WTC11 (cell line): ENCODE data around the gene HPSE2. TPM values are rescaled to one million over a fixed set of nuclear protein-coding genes. Genes with fewer than 3 reads are reported as not detected.

ENCODE experiments used
- ATAC-seq: fragments of 200-7000 bp; cut with Tn5 transposase; 2 replicates; pipeline ENCODE4 v1.10.0; 2021; ENCODE audit warnings: mild to moderate bottlenecking, moderate library complexity
- CTCF ChIA-PET: fragments of 300-600 bp; sonication (Branson Sonifier 250); formaldehyde crosslinking; loops from one replicate; lab custom pipeline; 2021; ENCODE audit warnings: antibody characterized with exemption; lab: Charles Lee
- POLR2A ChIA-PET: fragments of 350-600 bp; sonication (Branson Sonifier 250); formaldehyde crosslinking; loops from one replicate; lab custom pipeline; 2021; ENCODE audit warnings: antibody characterized with exemption; lab: Charles Lee
- DNase-seq: peaks from one replicate; pipeline ENCODE4 v3.0.0; 2021; ENCODE audit warnings: low spot score
- H3K27ac Mint-ChIP-seq: 2 replicates; pipeline ENCODE4 v1.8.0; 2021; ENCODE audit warnings: mixed read lengths
- H3K27me3 Mint-ChIP-seq: 2 replicates; pipeline ENCODE4 v1.8.0; 2021; ENCODE audit warnings: low read depth, mild to moderate bottlenecking, moderate library complexity, mixed read lengths
- H3K36me3 Mint-ChIP-seq: 2 replicates; pipeline ENCODE4 v1.8.0; 2021; ENCODE audit warnings: mixed read lengths
- H3K4me1 Mint-ChIP-seq: 2 replicates; pipeline ENCODE4 v1.8.0; 2022; ENCODE audit warnings: mixed read lengths
- H3K4me3 Mint-ChIP-seq: 2 replicates; pipeline ENCODE4 v1.8.0; 2021; ENCODE audit warnings: mild to moderate bottlenecking, moderate library complexity, mixed read lengths
- H3K9me3 Mint-ChIP-seq: 2 replicates; pipeline ENCODE4 v1.8.0; 2021; ENCODE audit warnings: mixed read lengths
- CREB1 ChIP-seq: sonication (generic); formaldehyde crosslinking; IDR thresholded peaks from 2 replicates; pipeline ENCODE4 v1.8.0; 2023; ENCODE audit warnings: mild to moderate bottlenecking, missing genetic modification reagents
- GRHL2 ChIP-seq: fragments of 250-450 bp; sonication (Bioruptor Pico); IDR thresholded peaks from 2 replicates; pipeline ENCODE4 v1.8.0; 2022; ENCODE audit warnings: mild to moderate bottlenecking, moderate library complexity; ENCODE audit not compliant: insufficient replicate concordance, severe bottlenecking
- JAZF1 ChIP-seq: fragments of 250-450 bp; sonication (Bioruptor Pico); IDR thresholded peaks from 2 replicates; pipeline ENCODE4 v1.9.0; 2021; ENCODE audit warnings: moderate library complexity, mild to moderate bottlenecking, inconsistent platforms
- JUN ChIP-seq: sonication (generic); formaldehyde crosslinking; IDR thresholded peaks from 2 replicates; pipeline ENCODE4 v1.8.0; 2023; ENCODE audit warnings: mild to moderate bottlenecking, missing genetic modification reagents
- MXD4 ChIP-seq: fragments of 250-450 bp; sonication (Bioruptor Pico); IDR thresholded peaks from 2 replicates; pipeline ENCODE4 v1.8.0; 2021; ENCODE audit warnings: mild to moderate bottlenecking, moderate library complexity, borderline replicate concordance
- NFATC4 ChIP-seq: fragments of 250-450 bp; sonication (Bioruptor Pico); IDR thresholded peaks from 2 replicates; pipeline ENCODE4 v1.9.0; 2021; ENCODE audit warnings: mild to moderate bottlenecking
- PRRX2 ChIP-seq: fragments of 250-450 bp; sonication (Bioruptor Pico); IDR thresholded peaks from 2 replicates; pipeline ENCODE4 v1.8.0; 2021; ENCODE audit warnings: mild to moderate bottlenecking
- SMAD3 ChIP-seq: sonication (generic); formaldehyde crosslinking; IDR thresholded peaks from 2 replicates; pipeline ENCODE4 v1.8.0; 2022; ENCODE audit warnings: missing genetic modification reagents, mild to moderate bottlenecking, borderline replicate concordance
- SP1 ChIP-seq: sonication (generic); formaldehyde crosslinking; conservative IDR thresholded peaks from 2 replicates; pipeline ENCODE4 v1.8.1; 2022; ENCODE audit warnings: missing genetic modification reagents
- ZNF396 ChIP-seq: fragments of 250-450 bp; sonication (Bioruptor Pico); IDR thresholded peaks from 2 replicates; pipeline ENCODE4 v1.8.0; 2021; ENCODE audit warnings: mild to moderate bottlenecking, moderate library complexity, borderline replicate concordance
- ZNF416 ChIP-seq: fragments of 250-450 bp; sonication (Bioruptor Pico); IDR thresholded peaks from 2 replicates; pipeline ENCODE4 v1.9.0; 2021; ENCODE audit warnings: mild to moderate bottlenecking, inconsistent platforms
- total RNA-seq: library from RNA; stranded (reverse); gene quantifications from 3 replicates; pipeline ENCODE4 v1.2.3, GENCODE V29; 2021
- TF ChIP-seq, protein P1 (sequence below): sonication (generic); formaldehyde crosslinking; IDR thresholded peaks from 2 replicates; pipeline ENCODE4 v1.8.1; 2023; ENCODE audit warnings: mild to moderate bottlenecking, missing genetic modification reagents, moderate library complexity
- TF ChIP-seq, protein P2 (sequence below): fragments of 250-450 bp; sonication (Bioruptor Pico); IDR thresholded peaks from 2 replicates; pipeline ENCODE4 v2.1.2; 2022; ENCODE audit warnings: mild to moderate bottlenecking, moderate library complexity
- TF ChIP-seq, protein P3 (sequence below): sonication (generic); formaldehyde crosslinking; conservative IDR thresholded peaks from 2 replicates; pipeline ENCODE4 v1.8.1; 2022; ENCODE audit warnings: mild to moderate bottlenecking, missing genetic modification reagents
- TF ChIP-seq, protein P4 (sequence below): sonication (generic); formaldehyde crosslinking; conservative IDR thresholded peaks from 2 replicates; pipeline ENCODE4 v1.8.1; 2023; ENCODE audit warnings: mild to moderate bottlenecking, low read depth, missing genetic modification reagents, moderate library complexity
- TF ChIP-seq, protein P5 (sequence below): sonication (generic); formaldehyde crosslinking; IDR thresholded peaks from 2 replicates; pipeline ENCODE4 v1.8.1; 2023; ENCODE audit warnings: mild to moderate bottlenecking, missing genetic modification reagents
- TF ChIP-seq, protein P6 (sequence below): fragments of 250-450 bp; sonication (Bioruptor Pico); IDR thresholded peaks from 2 replicates; pipeline ENCODE4 v1.9.0; 2021; ENCODE audit warnings: moderate library complexity, mild to moderate bottlenecking, inconsistent platforms, borderline replicate concordance

The HPSE2 gene
- total RNA-seq, 1 experiment from 2014 or later: 0.66 TPM

DNA sequence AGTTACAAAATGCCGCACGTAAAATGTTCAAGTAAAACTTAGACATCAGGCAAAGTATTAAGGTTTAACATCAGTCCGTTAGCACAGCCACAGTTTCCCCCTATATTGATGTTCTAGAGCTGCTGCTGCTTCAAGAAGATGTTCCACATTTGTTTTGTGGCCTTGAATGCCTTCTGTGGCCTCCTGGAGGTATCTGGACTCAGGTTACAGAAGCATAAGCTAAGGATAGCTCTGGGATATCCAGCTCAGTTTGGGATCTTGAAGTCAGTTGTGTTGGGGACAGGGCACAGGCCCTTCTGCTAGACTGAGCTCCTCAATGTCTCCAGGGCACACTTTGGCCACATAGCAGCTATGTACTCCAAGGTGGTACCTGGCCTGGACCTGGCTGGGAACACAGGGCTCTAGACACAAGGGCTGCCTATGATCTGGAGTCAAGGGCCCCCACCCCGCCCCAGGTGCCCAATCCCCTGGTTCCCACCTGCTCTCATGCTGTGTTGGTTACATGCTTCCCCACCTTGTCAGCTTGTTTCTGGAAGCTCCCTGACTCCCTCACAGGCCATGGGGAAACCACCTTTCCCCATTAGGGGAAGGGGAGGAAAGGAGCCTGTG lies 825.4 kb downstream of the HPSE2 start:
- ChIA-PET POLR2A (no interaction called here), CTCF (interaction anchor here (0.7 to 3.1 kb wide), 2 partner anchors 14 to 101 kb away, joined by 3 to 23 read pairs; no protein-coding TSS in a partner anchor)
- H3K4me1 Mint-ChIP-seq: peaks cover 9% of the 10 kb centered on the region
- H3K36me3 Mint-ChIP-seq: no peaks in the 10 kb centered on the region
- H3K27me3 Mint-ChIP-seq: no peaks in the 10 kb centered on the region
- TF ChIP-seq GRHL2 (CRISPR knock-in tag) (no peak), ZNF396 (CRISPR knock-in tag) (no peak), MXD4 (CRISPR knock-in tag) (no peak), SMAD3 (CRISPR knock-in tag) (no peak), SP1 (CRISPR knock-in tag) (no peak), JUN (CRISPR knock-in tag) (no peak), JAZF1 (CRISPR knock-in tag) (no peak), PRRX2 (no peak), ZNF416 (CRISPR knock-in tag) (no peak), NFATC4 (CRISPR knock-in tag) (no peak)
- TF ChIP-seq, protein P1, sequence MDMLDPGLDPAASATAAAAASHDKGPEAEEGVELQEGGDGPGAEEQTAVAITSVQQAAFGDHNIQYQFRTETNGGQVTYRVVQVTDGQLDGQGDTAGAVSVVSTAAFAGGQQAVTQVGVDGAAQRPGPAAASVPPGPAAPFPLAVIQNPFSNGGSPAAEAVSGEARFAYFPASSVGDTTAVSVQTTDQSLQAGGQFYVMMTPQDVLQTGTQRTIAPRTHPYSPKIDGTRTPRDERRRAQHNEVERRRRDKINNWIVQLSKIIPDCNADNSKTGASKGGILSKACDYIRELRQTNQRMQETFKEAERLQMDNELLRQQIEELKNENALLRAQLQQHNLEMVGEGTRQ (CRISPR knock-in tag): no peak
- TF ChIP-seq, protein P2, sequence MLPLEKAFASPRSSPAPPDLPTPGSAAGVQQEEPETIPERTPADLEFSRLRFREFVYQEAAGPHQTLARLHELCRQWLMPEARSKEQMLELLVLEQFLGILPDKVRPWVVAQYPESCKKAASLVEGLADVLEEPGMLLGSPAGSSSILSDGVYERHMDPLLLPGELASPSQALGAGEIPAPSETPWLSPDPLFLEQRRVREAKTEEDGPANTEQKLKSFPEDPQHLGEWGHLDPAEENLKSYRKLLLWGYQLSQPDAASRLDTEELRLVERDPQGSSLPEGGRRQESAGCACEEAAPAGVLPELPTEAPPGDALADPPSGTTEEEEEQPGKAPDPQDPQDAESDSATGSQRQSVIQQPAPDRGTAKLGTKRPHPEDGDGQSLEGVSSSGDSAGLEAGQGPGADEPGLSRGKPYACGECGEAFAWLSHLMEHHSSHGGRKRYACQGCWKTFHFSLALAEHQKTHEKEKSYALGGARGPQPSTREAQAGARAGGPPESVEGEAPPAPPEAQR (CRISPR knock-in tag): no peak
- TF ChIP-seq, protein P3, sequence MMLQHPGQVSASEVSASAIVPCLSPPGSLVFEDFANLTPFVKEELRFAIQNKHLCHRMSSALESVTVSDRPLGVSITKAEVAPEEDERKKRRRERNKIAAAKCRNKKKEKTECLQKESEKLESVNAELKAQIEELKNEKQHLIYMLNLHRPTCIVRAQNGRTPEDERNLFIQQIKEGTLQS (CRISPR knock-in tag): no peak
- TF ChIP-seq, protein P4, sequence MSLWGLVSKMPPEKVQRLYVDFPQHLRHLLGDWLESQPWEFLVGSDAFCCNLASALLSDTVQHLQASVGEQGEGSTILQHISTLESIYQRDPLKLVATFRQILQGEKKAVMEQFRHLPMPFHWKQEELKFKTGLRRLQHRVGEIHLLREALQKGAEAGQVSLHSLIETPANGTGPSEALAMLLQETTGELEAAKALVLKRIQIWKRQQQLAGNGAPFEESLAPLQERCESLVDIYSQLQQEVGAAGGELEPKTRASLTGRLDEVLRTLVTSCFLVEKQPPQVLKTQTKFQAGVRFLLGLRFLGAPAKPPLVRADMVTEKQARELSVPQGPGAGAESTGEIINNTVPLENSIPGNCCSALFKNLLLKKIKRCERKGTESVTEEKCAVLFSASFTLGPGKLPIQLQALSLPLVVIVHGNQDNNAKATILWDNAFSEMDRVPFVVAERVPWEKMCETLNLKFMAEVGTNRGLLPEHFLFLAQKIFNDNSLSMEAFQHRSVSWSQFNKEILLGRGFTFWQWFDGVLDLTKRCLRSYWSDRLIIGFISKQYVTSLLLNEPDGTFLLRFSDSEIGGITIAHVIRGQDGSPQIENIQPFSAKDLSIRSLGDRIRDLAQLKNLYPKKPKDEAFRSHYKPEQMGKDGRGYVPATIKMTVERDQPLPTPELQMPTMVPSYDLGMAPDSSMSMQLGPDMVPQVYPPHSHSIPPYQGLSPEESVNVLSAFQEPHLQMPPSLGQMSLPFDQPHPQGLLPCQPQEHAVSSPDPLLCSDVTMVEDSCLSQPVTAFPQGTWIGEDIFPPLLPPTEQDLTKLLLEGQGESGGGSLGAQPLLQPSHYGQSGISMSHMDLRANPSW (CRISPR knock-in tag): no peak
- TF ChIP-seq, protein P5, sequence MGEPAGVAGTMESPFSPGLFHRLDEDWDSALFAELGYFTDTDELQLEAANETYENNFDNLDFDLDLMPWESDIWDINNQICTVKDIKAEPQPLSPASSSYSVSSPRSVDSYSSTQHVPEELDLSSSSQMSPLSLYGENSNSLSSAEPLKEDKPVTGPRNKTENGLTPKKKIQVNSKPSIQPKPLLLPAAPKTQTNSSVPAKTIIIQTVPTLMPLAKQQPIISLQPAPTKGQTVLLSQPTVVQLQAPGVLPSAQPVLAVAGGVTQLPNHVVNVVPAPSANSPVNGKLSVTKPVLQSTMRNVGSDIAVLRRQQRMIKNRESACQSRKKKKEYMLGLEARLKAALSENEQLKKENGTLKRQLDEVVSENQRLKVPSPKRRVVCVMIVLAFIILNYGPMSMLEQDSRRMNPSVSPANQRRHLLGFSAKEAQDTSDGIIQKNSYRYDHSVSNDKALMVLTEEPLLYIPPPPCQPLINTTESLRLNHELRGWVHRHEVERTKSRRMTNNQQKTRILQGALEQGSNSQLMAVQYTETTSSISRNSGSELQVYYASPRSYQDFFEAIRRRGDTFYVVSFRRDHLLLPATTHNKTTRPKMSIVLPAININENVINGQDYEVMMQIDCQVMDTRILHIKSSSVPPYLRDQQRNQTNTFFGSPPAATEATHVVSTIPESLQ: no peak
- H3K9me3 Mint-ChIP-seq: no peaks in the 10 kb centered on the region
- no peak overlapping the region for H3K4me3 Mint-ChIP-seq
- no peak for DNase-seq
- no peak overlapping the region for H3K27ac Mint-ChIP-seq
- no peak for ATAC-seq

DNA sequence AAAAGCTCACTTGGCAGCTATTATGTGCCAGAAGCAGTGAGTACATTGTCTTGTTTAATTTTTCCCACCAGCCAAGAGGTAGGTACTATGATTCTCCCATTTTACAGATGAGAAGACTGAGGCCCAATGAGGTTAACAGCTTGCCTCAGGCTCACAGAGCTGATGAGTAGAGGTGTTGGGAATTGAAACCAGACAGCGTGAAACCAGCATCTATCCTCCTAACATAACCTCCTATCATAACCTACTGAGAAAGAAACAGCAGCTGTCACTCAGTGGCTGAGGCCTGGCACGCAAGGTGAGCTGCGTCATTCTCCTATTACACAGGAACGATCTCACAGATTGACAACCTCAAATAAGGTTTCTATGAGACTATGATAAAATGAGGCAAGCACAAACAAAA lies 826.9 kb downstream of the HPSE2 start:
- ATAC-seq: no peak
- Mint-ChIP-seq H3K4me1 (peaks cover 3% of the 10 kb centered on the region), H3K9me3 (no peaks in the 10 kb centered on the region), H3K4me3 (no peak overlapping the region), H3K36me3 (no peaks in the 10 kb centered on the region; the same call in 1 of the 2 replicates)
- POLR2A ChIA-PET: no interaction called here
- CTCF ChIA-PET: interaction anchor here (0.7 to 3.1 kb wide), 3 partner anchors 16 to 99 kb away, joined by 3 to 23 read pairs (median 3); no protein-coding TSS in a partner anchor
- DNase-seq: no peak
- TF ChIP-seq CREB1 (CRISPR knock-in tag): no peak
- TF ChIP-seq, protein P6, sequence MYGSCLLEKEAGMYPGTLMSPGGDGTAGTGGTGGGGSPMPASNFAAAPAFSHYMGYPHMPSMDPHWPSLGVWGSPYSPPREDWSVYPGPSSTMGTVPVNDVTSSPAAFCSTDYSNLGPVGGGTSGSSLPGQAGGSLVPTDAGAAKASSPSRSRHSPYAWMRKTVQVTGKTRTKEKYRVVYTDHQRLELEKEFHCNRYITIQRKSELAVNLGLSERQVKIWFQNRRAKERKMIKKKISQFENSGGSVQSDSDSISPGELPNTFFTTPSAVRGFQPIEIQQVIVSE: no peak
- TF ChIP-seq, all 79 proteins: peak for 0
- peak overlapping the region; percentile 33; the same call in 1 of the 2 replicates for H3K27ac Mint-ChIP-seq
- H3K27me3 Mint-ChIP-seq: no peaks in the 10 kb centered on the region
